GM19395 (cell line): ENCODE data around the gene DENND1B.

Experiments used
- ATAC-seq: cut with Tn5 transposase; IDR thresholded peaks from one replicate; pipeline ENCODE4 v1.9.1; 2021; ENCODE audit warnings: mild to moderate bottlenecking, moderate library complexity; ENCODE audit not compliant: unreplicated experiment

The DENND1B gene

GRCh38 chr1:197690074-197690473 is 85.2 kb downstream of the DENND1B start:
- ATAC-seq = no peak

- ATAC-seq = no peak
Measured at GRCh38 chr1:197688233-197688632, 87.0 kb downstream of the DENND1B start.

GRCh38 chr1:197686702-197687355 is 88.5 kb downstream of the DENND1B start:
- ATAC-seq = no peak

DNA sequence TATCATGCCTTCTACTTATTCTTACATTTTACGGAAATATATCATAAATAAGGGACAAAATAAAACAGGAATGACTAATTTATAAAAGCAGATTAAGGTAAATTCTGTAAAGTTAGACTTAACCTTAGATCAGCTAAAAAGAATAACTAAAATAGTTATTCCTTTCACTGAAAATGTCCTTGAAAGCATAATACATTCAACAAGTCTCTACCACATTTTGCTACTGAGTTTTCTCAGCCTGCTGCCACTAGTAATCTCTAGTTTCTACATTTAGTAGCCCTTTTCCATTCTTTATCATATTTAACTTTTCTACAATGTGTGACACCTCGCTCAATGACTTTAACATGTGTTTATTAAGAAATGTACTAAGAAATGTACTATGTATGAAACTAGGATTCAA is 89.0 kb downstream of the DENND1B start:
- no peak for ATAC-seq

DNA sequence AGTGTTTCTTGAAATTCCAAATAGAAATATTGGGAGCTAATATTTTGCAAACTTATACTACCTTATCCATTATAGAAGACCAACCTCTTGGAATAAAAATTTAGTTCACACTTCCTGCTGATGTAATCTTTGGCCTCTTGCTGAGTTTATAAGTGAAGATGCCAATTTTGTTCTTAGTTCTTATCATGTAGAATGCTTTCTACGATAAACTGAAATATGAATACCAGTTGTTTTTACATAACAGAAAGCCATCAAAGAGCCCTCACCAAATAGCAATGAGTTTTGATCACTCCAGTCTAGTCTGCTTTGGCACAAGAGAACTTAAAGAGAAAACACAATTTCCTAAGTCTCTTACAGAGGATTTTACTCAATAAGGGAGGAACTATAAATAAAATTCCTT is 89.5 kb downstream of the DENND1B start:
- ATAC-seq = no peak

GRCh38 chr1:197683895-197684553 is 91.3 kb downstream of the DENND1B start:
- no peak for ATAC-seq

- no peak for ATAC-seq
Measured at GRCh38 chr1:197683280-197683679, 92.0 kb downstream of the DENND1B start.

DNA sequence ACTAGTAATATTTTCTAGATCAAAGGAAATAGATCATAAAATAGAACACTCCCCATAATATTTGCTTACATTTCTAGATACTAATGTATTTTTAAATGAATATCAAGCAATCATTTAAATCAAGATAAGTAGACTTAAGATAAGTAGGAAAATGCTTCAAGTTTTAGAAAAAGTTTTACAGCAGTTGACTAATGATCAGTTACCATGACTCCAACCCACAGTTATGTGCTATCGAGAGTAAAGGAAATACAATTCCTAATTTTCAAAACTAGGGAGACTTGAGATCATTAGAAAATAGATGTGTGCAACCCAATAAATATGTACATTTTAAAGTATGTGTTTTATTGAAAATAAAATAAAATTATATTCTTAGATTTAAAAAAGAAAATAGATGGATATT is 95.0 kb downstream of the DENND1B start:
- no peak for ATAC-seq

- no peak for ATAC-seq
Measured at GRCh38 chr1:197677752-197678295, 97.5 kb downstream of the DENND1B start.

- ATAC-seq = no peak
Measured at GRCh38 chr1:197677313-197677712, 98.0 kb downstream of the DENND1B start.

GRCh38 chr1:197675583-197676208 is 99.6 kb downstream of the DENND1B start:
- ATAC-seq = no peak

DNA sequence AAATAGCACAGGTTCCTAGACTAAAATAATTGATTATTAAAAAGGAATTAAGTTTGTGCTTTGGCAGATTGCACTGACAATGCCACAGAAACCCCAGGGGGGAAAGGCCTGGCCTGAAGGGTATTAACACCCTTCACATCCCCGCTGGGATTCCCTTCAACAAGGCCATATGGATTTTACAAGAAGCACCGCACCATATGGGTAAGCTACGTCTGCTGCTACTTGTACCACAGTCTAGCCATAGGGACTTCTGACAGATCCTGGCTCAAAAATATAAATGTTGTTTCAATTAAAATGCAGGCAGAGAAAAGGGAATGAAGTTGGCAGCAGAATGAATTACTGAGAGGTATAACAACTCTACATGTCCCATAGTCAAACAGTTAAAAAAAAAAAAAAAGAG is 101.0 kb downstream of the DENND1B start:
- ATAC-seq = no peak

GRCh38 chr1:197673292-197673691 is 102.0 kb downstream of the DENND1B start:
- no peak for ATAC-seq

DNA sequence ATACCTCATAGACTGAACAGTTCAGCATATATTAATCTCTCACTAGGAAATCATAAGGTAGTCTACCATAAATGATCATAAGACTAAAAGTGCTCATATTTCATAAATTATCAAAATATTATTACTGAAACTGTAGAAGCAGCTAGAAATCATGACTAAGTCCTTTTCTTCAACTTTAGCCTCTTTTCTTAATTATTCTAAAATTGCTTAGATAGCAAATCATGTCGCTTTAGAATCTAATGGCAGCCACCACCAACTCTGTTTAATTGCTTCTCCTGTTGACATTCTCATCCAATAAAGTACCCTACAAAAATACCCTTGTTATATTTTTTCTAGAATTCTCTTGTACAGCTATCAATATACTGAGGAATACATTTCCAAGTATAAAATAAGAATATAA is 102.9 kb downstream of the DENND1B start:
- ATAC-seq = no peak

- no peak for ATAC-seq
Measured at GRCh38 chr1:197671920-197672319, 103.4 kb downstream of the DENND1B start.

DNA sequence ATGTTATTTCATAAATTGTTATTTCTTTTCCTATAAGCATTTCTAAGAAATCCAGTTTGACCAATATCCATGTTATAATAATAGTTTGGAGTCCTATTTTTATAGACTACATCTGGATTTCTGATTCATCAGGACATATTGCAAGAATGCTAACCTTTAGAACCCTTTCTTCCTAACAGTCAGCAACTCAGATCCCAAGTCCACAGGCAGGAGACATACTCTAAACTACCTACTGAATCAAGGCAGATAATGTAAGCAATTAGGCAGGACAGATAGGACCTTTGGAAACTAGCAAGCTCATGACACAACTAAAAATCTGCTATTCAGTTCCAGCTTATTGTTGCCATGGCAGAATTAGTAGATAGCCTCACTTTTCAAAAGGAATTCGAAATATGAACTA is 104.1 kb downstream of the DENND1B start:
- no peak for ATAC-seq

DNA sequence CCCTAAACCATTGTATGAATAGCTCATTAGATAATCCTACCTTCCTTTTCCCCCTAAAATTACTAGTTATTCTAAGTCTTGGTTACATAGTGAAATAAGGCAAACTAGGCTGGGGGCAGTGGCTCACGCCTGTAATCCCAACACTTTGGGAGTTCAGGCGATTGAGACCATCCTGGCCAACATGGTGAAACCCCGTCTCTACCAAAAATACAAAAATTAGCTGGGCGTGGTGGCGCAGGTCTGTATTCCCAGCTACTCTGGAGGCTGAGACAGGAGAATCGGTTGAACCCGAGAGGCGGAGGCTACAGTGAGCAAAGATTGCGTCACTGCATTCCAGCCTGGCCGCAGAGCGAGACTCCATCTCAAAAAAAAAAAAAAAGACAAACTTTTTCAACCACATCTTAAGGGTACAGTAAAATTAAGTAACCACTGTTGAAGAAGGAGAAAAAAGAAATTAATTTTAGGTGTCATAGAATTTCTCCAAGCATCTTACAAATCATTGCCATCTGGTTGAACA is 108.5 kb downstream of the DENND1B start:
- no peak for ATAC-seq

- no peak for ATAC-seq
Measured at GRCh38 chr1:197664391-197664790, 110.9 kb downstream of the DENND1B start.

DNA sequence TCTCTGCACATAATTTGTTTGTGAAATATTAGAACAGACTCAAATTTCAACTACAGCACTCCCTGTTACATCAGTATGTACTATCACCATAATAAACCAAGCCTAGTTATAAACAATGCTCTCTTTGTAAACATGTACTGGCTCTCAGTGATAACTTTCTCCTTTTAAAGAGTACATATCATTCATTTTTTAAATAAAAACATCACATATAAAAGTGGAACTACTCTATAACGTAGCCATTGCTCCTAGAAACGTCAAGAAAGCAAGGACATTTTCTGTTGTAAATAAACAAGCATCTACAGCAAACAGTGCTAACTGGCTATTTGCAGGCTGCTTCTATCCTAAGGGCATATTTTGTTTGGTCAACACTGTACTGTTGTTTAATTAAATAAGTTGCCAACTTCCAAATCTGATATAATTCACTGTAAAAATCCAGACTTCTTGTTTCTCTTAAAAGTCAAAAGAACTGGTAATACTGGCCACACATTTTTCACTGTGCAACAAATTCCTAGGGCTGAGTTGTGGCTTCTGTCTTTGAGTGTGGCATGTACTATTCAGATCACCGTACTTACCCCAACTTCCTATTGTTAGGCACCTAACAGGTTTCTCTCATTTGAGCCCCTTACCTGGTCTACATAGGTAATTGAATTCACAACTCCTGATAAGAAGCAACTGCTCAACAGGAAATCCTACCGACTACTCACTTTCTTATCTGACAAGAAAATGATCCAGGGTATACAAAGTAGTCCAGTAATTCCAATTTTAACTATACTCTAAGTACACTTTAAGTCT is 111.9 kb downstream of the DENND1B start:
- ATAC-seq = no peak

GRCh38 chr1:197660389-197660788 is 114.9 kb downstream of the DENND1B start:
- no peak for ATAC-seq

DNA sequence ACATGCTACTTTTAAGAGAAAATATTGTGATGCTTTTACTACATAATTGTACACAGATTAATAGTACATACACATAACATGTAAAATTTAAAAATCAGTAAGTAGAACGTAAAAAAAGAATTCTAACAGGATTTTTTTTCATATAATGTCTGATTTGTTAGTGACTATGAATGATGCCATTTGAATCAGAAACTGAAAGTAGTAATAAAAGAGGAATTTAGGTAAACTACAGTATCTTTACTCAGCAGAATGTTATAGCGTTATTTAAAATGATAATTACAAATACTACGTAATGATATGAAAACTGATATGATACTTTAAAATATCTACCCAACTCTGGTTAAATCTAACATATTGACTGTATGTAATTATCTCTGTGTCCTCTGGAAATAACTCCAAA is 116.1 kb downstream of the DENND1B start:
- ATAC-seq = no peak
